ENCODE measurements around the gene ZEB2. TPM values are rescaled to one million over a fixed set of nuclear protein-coding genes. Genes with fewer than 3 reads are reported as not detected.

Gene ZEB2
- total RNA-seq, 8 experiments from 2014 or later = 25.8 to 80.4 (median 52.3) TPM

DNA sequence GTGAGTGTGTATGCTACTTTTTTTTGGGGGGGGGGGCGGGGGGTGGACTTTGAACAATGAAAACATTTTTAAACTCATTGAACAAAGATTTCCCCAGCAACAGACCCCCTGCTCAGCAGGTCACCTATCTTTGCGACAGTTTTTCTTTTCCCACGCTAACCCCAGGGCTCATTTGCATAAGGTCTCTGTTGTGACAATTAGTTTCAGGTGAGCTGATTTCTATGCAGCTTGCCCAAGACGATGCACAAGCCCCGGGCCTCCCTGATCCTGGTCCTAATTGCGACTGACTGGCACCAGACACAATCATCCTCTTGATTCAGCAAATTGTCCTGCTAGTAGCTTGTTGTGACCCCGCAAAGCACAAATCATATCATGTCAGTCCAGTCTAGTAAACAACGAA is 40.3 kb downstream of the ZEB2 start:
- 0 to 67% (median 31%) methylated on average over 2 to 7 of the region's 8 CpGs; no CpG with 5 or more reads in 1 of the 10 experiments for WGBS, 10 experiments
- H3K4me1 ChIP-seq (replicated peaks in 1 of 2) = peaks cover 17 to 22% of the 10 kb centered on the region in 2 donors
- ATAC-seq (replicated peaks in 6 of 8) = peak in 1 of 8 experiments; percentile 34
- in situ Hi-C loops (cut with MboI; ENCODE audit: low pct_unique_long_range_greater_than_20kb in 2 of 9, low sequenced_read_pairs in 9 of 9, unreplicated experiment in 9 of 9) = no loop called here
- no peak overlapping the region for H3K4me3 ChIP-seq
- H3K27ac ChIP-seq = no peak overlapping the region

- Histone ChIP-seq H3K4me1 (replicated peaks in 1 of 2) (peaks cover 17 to 22% of the 10 kb centered on the region in 2 donors), H3K4me3 (no peak overlapping the region), H3K27ac (no peak overlapping the region)
- 0 to 74% (median 25%) methylated on average over 1 to 3 of the region's 4 CpGs; no CpG with 5 or more reads in 3 of the 10 experiments for WGBS, 10 experiments
- in situ Hi-C loops (cut with MboI; ENCODE audit: low pct_unique_long_range_greater_than_20kb in 2 of 9, low sequenced_read_pairs in 9 of 9, unreplicated experiment in 9 of 9) = no loop called here
- ATAC-seq (replicated peaks in 6 of 8) = peak in 4 of 8 experiments; percentile 17 to 55 (median 43)
These were observed 40.8 kb downstream of the ZEB2 start for GRCh38 chr2:144479138-144479537.

DNA sequence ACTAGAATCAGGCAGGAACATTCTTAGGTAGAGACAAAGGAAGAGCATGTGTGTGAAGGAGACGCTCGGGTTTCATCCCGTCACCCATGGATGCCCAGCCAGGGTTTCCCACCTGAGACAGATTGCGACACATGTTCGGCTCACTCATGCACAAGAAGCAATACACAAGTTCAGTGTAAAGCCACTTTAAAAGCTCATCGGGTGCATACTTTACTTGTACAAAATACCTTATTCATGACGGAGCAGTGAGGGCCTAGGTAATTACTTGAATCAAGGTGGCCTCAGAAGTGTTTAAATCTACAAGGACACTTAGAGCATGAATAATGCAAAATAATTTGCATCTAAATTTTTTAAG is 42.0 kb downstream of the ZEB2 start:
- Histone ChIP-seq H3K4me1 (replicated peaks in 1 of 2) (peaks cover 19 to 22% of the 10 kb centered on the region in 2 donors), H3K27ac (no peak overlapping the region), H3K4me3 (no peak overlapping the region)
- ATAC-seq (replicated peaks in 6 of 8) = peak in 1 of 8 experiments; percentile 53
- 8 to 100% (median 62%) methylated on average over 1 to 7 of the region's 7 CpGs; no CpG with 5 or more reads in 1 of the 10 experiments for WGBS, 10 experiments
- in situ Hi-C loops (cut with MboI; ENCODE audit: low pct_unique_long_range_greater_than_20kb in 2 of 9, low sequenced_read_pairs in 9 of 9, unreplicated experiment in 9 of 9) = no loop called here

GRCh38 chr2:144477281-144477956 is 42.5 kb downstream of the ZEB2 start:
- H3K4me3 ChIP-seq = no peak overlapping the region
- no peak overlapping the region for H3K27ac ChIP-seq
- no peak for ATAC-seq (replicated peaks in 6 of 8)
- WGBS, 10 experiments = 0 to 83% (median 62%) methylated on average over 1 to 4 of the region's 4 CpGs
- in situ Hi-C loops (cut with MboI; ENCODE audit: low pct_unique_long_range_greater_than_20kb in 2 of 9, low sequenced_read_pairs in 9 of 9, unreplicated experiment in 9 of 9) = no loop called here
- peaks cover 19 to 22% of the 10 kb centered on the region in 2 donors for H3K4me1 ChIP-seq (replicated peaks in 1 of 2)

GRCh38 chr2:144476682-144477081 is 43.2 kb downstream of the ZEB2 start:
- in situ Hi-C loops (cut with MboI; ENCODE audit: low pct_unique_long_range_greater_than_20kb in 2 of 9, low sequenced_read_pairs in 9 of 9, unreplicated experiment in 9 of 9) = no loop called here
- H3K27ac ChIP-seq = no peak overlapping the region

GRCh38 chr2:144475569-144476275 is 44.2 kb downstream of the ZEB2 start:
- no peak for ATAC-seq (replicated peaks in 6 of 8)
- Histone ChIP-seq H3K27ac (no peak overlapping the region), H3K4me3 (no peak overlapping the region), H3K4me1 (replicated peaks in 1 of 2) (peaks cover 24 to 26% of the 10 kb centered on the region in 2 donors)
- WGBS, 10 experiments = 72 to 100% (median 96%) methylated on average over 1 to 6 of the region's 6 CpGs
- in situ Hi-C loops (cut with MboI; ENCODE audit: low pct_unique_long_range_greater_than_20kb in 2 of 9, low sequenced_read_pairs in 9 of 9, unreplicated experiment in 9 of 9) = no loop called here

More at GRCh38 chr2:144476682-144477081, 43.2 kb downstream of the ZEB2 start:
- Histone ChIP-seq H3K4me1 (replicated peaks in 1 of 2) (peaks cover 19 to 22% of the 10 kb centered on the region in 2 donors), H3K4me3 (no peak overlapping the region)
- 18 to 100% (median 75%) methylated on average over 1 of the region's 1 CpG; no CpG with 5 or more reads in 4 of the 10 experiments for WGBS, 10 experiments
- no peak for ATAC-seq (replicated peaks in 6 of 8)

GRCh38 chr2:144475044-144475443 is 44.9 kb downstream of the ZEB2 start:
- no peak for ATAC-seq (replicated peaks in 6 of 8)
- H3K27ac ChIP-seq = no peak overlapping the region
- WGBS, 10 experiments = 57 to 100% (median 96%) methylated on average over 1 to 2 of the region's 2 CpGs; no CpG with 5 or more reads in 2 of the 10 experiments
- in situ Hi-C loops (cut with MboI; ENCODE audit: low pct_unique_long_range_greater_than_20kb in 2 of 9, low sequenced_read_pairs in 9 of 9, unreplicated experiment in 9 of 9) = no loop called here
- H3K4me3 ChIP-seq = no peak overlapping the region
- H3K4me1 ChIP-seq (replicated peaks in 1 of 2) = peaks cover 26% of the 10 kb centered on the region in 2 donors

DNA sequence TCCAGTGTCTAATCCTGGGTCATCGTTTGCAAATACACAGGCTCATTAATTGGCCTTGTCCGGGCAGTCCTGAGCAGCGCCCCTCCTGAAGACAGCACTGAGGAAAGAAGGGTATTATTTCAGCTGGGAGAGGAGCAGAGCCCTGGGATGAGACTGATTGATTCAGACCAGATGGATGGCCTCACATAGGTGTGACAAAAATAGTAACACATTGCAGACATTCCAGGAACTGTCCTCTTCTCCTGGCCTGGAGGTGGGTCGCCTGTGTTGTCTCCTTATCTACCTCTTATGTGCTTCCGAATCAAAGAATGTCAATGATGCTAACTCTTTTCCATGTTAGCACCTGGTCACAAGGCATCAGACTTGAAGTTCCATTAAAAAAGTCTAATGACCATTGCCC is 45.9 kb downstream of the ZEB2 start:
- H3K4me1 ChIP-seq (replicated peaks in 1 of 2) = peaks cover 27 to 28% of the 10 kb centered on the region in 2 donors
- ATAC-seq (replicated peaks in 6 of 8) = no peak
- in situ Hi-C loops (cut with MboI; ENCODE audit: low pct_unique_long_range_greater_than_20kb in 2 of 9, low sequenced_read_pairs in 9 of 9, unreplicated experiment in 9 of 9) = no loop called here
- no peak overlapping the region for H3K27ac ChIP-seq
- WGBS, 10 experiments = 55 to 100% (median 83%) methylated on average over 1 to 4 of the region's 5 CpGs; no CpG with 5 or more reads in 1 of the 10 experiments
- H3K4me3 ChIP-seq = no peak overlapping the region

GRCh38 chr2:144472911-144473310 is 47.0 kb downstream of the ZEB2 start:
- H3K4me1 ChIP-seq (replicated peaks in 1 of 2) = peaks cover 34 to 36% of the 10 kb centered on the region in 2 donors
- 20 to 92% (median 75%) methylated on average over 1 to 2 of the region's 2 CpGs; no CpG with 5 or more reads in 1 of the 10 experiments for WGBS, 10 experiments
- H3K4me3 ChIP-seq = no peak overlapping the region
- in situ Hi-C loops (cut with MboI; ENCODE audit: low pct_unique_long_range_greater_than_20kb in 2 of 9, low sequenced_read_pairs in 9 of 9, unreplicated experiment in 9 of 9) = no loop called here
- H3K27ac ChIP-seq = no peak overlapping the region
- ATAC-seq (replicated peaks in 6 of 8) = no peak

GRCh38 chr2:144472046-144472412 is 47.9 kb downstream of the ZEB2 start:
- Histone ChIP-seq H3K4me1 (replicated peaks in 1 of 2) (peaks cover 43 to 45% of the 10 kb centered on the region in 2 donors), H3K4me3 (no peak overlapping the region), H3K27ac (no peak overlapping the region)
- in situ Hi-C loops (cut with MboI; ENCODE audit: low pct_unique_long_range_greater_than_20kb in 2 of 9, low sequenced_read_pairs in 9 of 9, unreplicated experiment in 9 of 9) = no loop called here
- no peak for ATAC-seq (replicated peaks in 6 of 8)
- 51 to 94% (median 77%) methylated on average over 1 to 2 of the region's 2 CpGs; no CpG with 5 or more reads in 1 of the 10 experiments for WGBS, 10 experiments

- peak in 4 of 8 experiments; percentile 42 to 70 (median 60) for ATAC-seq (replicated peaks in 6 of 8)
These were observed 48.4 kb downstream of the ZEB2 start for GRCh38 chr2:144471305-144472045.

DNA sequence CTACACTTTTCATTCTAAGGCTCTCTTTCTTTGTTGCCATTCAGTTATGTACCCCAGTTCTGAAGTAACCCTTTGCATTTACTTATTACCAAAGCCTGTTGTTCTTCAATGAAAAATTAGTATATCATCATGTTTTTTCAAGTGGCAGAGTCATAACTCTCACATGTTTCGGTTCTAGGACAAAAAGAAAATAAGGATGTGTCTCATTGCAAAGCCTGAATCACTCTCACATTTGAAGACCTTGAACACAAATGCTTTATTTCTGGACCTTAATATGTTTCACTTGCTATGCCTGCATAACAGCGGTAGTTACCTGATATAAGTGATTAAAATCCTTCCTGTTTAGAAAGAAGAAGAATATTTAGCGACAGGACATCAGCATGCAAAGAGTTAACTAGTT is 49.1 kb downstream of the ZEB2 start:
- Histone ChIP-seq H3K4me1 (replicated peaks in 1 of 2) (peaks cover 55% of the 10 kb centered on the region in 2 donors), H3K27ac (peak overlapping the region in 1 of 2 donors; percentile 12), H3K4me3 (no peak overlapping the region)
- WGBS, 10 experiments = 6 to 94% (median 34%) methylated on average over 1 to 3 of the region's 3 CpGs
- in situ Hi-C loops (cut with MboI; ENCODE audit: low pct_unique_long_range_greater_than_20kb in 2 of 9, low sequenced_read_pairs in 9 of 9, unreplicated experiment in 9 of 9) = no loop called here
- no peak for ATAC-seq (replicated peaks in 6 of 8)

More at GRCh38 chr2:144471305-144472045, 48.4 kb downstream of the ZEB2 start:
- in situ Hi-C loops (cut with MboI; ENCODE audit: low pct_unique_long_range_greater_than_20kb in 2 of 9, low sequenced_read_pairs in 9 of 9, unreplicated experiment in 9 of 9) = no loop called here
- H3K27ac ChIP-seq = no peak overlapping the region
- WGBS, 10 experiments = 6 to 92% (median 27%) methylated on average over 1 to 2 of the region's 2 CpGs; no CpG with 5 or more reads in 1 of the 10 experiments
- H3K4me1 ChIP-seq (replicated peaks in 1 of 2) = peaks cover 48 to 51% of the 10 kb centered on the region in 2 donors
- H3K4me3 ChIP-seq = no peak overlapping the region

- Histone ChIP-seq H3K27ac (peak overlapping the region in 1 of 2 donors; percentile 12), H3K4me1 (replicated peaks in 1 of 2) (peaks cover 55 to 57% of the 10 kb centered on the region in 2 donors), H3K4me3 (no peak overlapping the region)
- peak in 3 of 8 experiments; percentile 11 to 38 (median 21) for ATAC-seq (replicated peaks in 6 of 8)
- WGBS, 10 experiments = 0 to 73% (median 0%) methylated on average over 1 of the region's 1 CpG; no CpG with 5 or more reads in 3 of the 10 experiments
- in situ Hi-C loops (cut with MboI; ENCODE audit: low pct_unique_long_range_greater_than_20kb in 2 of 9, low sequenced_read_pairs in 9 of 9, unreplicated experiment in 9 of 9) = no loop called here
These were observed 49.6 kb downstream of the ZEB2 start for GRCh38 chr2:144470334-144470733.

All from motor neuron (in vitro differentiated cells).